GM12878 (cell line): ENCODE data around the gene ADAMTS7. TPM values are rescaled to one million over a fixed set of nuclear protein-coding genes. Genes with fewer than 3 reads are reported as not detected.

Source experiments
- ASH2L ChIP-seq: fragments of 300-600, 200-600 bp; sonication (generic); IDR thresholded peaks from 2 replicates; pipeline ENCODE4 v1.6.1; 2017; ENCODE audit warnings: low read depth, mild to moderate bottlenecking, borderline replicate concordance
- CBX3 ChIP-seq: fragments of 200-600 bp; sonication (generic); IDR thresholded peaks from 2 replicates; pipeline ENCODE4 v1.6.1; 2016; ENCODE audit warnings: low read depth, borderline replicate concordance
- CREB1 ChIP-seq: IDR thresholded peaks from 2 replicates; pipeline ENCODE4 v1.6.1; 2012; ENCODE audit warnings: low read depth, mild to moderate bottlenecking, inconsistent platforms
- CTCF ChIP-seq, 3 experiments: IDR thresholded peaks in 2 of 3; conservative IDR thresholded peaks in 1 of 3; 2 replicates each; pipeline ENCODE4 v1.5.1; 2011; ENCODE audit warnings: low read depth in 3 of 3, low read length in 3 of 3, mild to moderate bottlenecking in 3 of 3, control low read depth in 2 of 3, moderate library complexity in 2 of 3, inconsistent platforms in 1 of 3, mixed read lengths in 1 of 3; ENCODE audit not compliant: control insufficient read depth in 2 of 3, insufficient read depth in 1 of 3; ENCODE audit errors: extremely low read depth in 1 of 3
- DPF2 ChIP-seq: fragments of 450-650 bp; IDR thresholded peaks from 2 replicates; pipeline ENCODE4 v1.6.1; 2017; ENCODE audit warnings: mild to moderate bottlenecking
- JUNB ChIP-seq: IDR thresholded peaks from 2 replicates; pipeline ENCODE4 v1.6.1; 2016; ENCODE audit warnings: antibody characterized with exemption, mild to moderate bottlenecking
- KLF5 ChIP-seq: fragments of 450-650 bp; IDR thresholded peaks from 2 replicates; pipeline ENCODE4 v1.6.1; 2014; ENCODE audit warnings: mild to moderate bottlenecking; ENCODE audit not compliant: partially characterized antibody
- POLR2AphosphoS5 ChIP-seq: IDR thresholded peaks from 2 replicates; pipeline ENCODE4 v1.6.1; 2011; ENCODE audit warnings: mild to moderate bottlenecking, low read length, inconsistent platforms
- STAT1 ChIP-seq: fragments of 450-650 bp; conservative IDR thresholded peaks from 2 replicates; pipeline ENCODE4 v1.6.1; 2014; ENCODE audit warnings: antibody characterized with exemption, mild to moderate bottlenecking
- TCF12 ChIP-seq: IDR thresholded peaks from 2 replicates; pipeline ENCODE4 v1.6.1; 2011; ENCODE audit warnings: low read depth, mild to moderate bottlenecking, low read length
- ZNF592 ChIP-seq: fragments of 450-650 bp; IDR thresholded peaks from 2 replicates; pipeline ENCODE4 v1.6.1; 2017; ENCODE audit warnings: mild to moderate bottlenecking, moderate library complexity
- polyA plus RNA-seq, 11 experiments: library from polyadenylated mRNA; depleted of rRNA in 4 of 11; unstranded in 6 of 11; stranded (reverse) in 5 of 11; fragments of >200 nt; fragmentation: Nextera tagmentation in 4 of 11; fragmentation: Illumina TruSeq in 1 of 11; extraction: Ambion mirVana in 4 of 11; extraction: Trizol in 1 of 11; gene quantifications; 1 replicate in 1 of 11; 2 replicates in 10 of 11; pipeline versions ENCODE4 v1.2.1 to v1.2.3, GENCODE V29; 2011 to 2016; ENCODE audit warnings: inconsistent platforms in 2 of 11, missing spikeins in 2 of 11, low read depth in 1 of 11
- total RNA-seq, 4 experiments: library from RNA; depleted of rRNA in 3 of 4; stranded (reverse); fragments of >200 nt in 3 of 4; fragmentation: Illumina TruSeq in 1 of 4; extraction: Trizol in 1 of 4; gene quantifications; 2 replicates each; pipeline versions ENCODE4 v1.2.1 to v1.2.3, GENCODE V29; 2013 to 2021
- TF ChIP-seq, protein P1 (sequence below): IDR thresholded peaks from 2 replicates; pipeline ENCODE4 v1.6.1; 2011; ENCODE audit warnings: borderline replicate concordance, low read depth, mild to moderate bottlenecking, moderate library complexity, low read length; ENCODE audit not compliant: insufficient read depth, poor library complexity, severe bottlenecking
- TF ChIP-seq, protein P2 (sequence below): fragments of 450-650 bp; IDR thresholded peaks from 2 replicates; pipeline ENCODE4 v1.6.1; 2016; ENCODE audit warnings: mild to moderate bottlenecking

The ADAMTS7 gene
- total and polyA plus RNA-seq, 10 of the 15 experiments (the other 5 are each of a cell fraction or from before 2014, with no cell fraction given): 0.03 to 0.28 (median 0.06) TPM; not detected in 6

GRCh38 chr15:78811124-78811824 is at the start of gene ADAMTS7 (continued):
- TF ChIP-seq, protein P1, sequence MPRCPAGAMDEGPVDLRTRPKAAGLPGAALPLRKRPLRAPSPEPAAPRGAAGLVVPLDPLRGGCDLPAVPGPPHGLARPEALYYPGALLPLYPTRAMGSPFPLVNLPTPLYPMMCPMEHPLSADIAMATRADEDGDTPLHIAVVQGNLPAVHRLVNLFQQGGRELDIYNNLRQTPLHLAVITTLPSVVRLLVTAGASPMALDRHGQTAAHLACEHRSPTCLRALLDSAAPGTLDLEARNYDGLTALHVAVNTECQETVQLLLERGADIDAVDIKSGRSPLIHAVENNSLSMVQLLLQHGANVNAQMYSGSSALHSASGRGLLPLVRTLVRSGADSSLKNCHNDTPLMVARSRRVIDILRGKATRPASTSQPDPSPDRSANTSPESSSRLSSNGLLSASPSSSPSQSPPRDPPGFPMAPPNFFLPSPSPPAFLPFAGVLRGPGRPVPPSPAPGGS: no peak
- TF ChIP-seq DPF2 (no peak), POLR2AphosphoS5 (no peak), KLF5 (no peak), TCF12 (no peak), ASH2L (no peak), ZNF592 (no peak), JUNB (no peak), CREB1 (no peak), CTCF (IDR thresholded peaks at IDR 0.05 in 2 of 3, conservative IDR thresholded peaks at IDR 0.05 in 1 of 3; ENCODE audit: control insufficient read depth in 2 of 3, extremely low read depth in 1 of 3, insufficient read depth in 1 of 3, low read depth in 3 of 3, low read length in 3 of 3) (peak; percentile 37 to 76 (median 48)), CBX3 (no peak), STAT1 (no peak)
- TF ChIP-seq, protein P2, sequence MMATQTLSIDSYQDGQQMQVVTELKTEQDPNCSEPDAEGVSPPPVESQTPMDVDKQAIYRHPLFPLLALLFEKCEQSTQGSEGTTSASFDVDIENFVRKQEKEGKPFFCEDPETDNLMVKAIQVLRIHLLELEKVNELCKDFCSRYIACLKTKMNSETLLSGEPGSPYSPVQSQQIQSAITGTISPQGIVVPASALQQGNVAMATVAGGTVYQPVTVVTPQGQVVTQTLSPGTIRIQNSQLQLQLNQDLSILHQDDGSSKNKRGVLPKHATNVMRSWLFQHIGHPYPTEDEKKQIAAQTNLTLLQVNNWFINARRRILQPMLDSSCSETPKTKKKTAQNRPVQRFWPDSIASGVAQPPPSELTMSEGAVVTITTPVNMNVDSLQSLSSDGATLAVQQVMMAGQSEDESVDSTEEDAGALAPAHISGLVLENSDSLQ: no peak
